Activated CD8-positive, alpha-beta T cell treated with anti-CD3 and anti-CD28 coated beads, Interleukin-2, amount 10 ng/mL, durations not matched to agents 7 days and 5 days (primary cell): ENCODE data around the gene AFAP1L2. TPM values are rescaled to one million over a fixed set of nuclear protein-coding genes. Genes with fewer than 3 reads are reported as not detected.

Experiments used
- ATAC-seq: fragments of 150-1000 bp; cut with Tn5 transposase; one replicate; pipeline ENCODE4 v1.10.0; 2021; ENCODE audit warnings: moderate library complexity
- CTCF ChIA-PET: fragments of 350-600 bp; sonication (Branson Sonifier 250); formaldehyde crosslinking; loops from one replicate; lab custom pipeline; 2021; ENCODE audit warnings: antibody characterized with exemption; lab: Charles Lee
- POLR2A ChIA-PET: fragments of 350-600 bp; sonication (Branson Sonifier 250); formaldehyde crosslinking; loops from one replicate; lab custom pipeline; 2021; ENCODE audit warnings: antibody characterized with exemption; lab: Charles Lee
- DNase-seq: peaks from one replicate; pipeline ENCODE4 v3.0.0-alpha.2; 2020
- H3K27ac Mint-ChIP-seq: one replicate; pipeline ENCODE4 v1.8.0; 2021; ENCODE audit warnings: mild to moderate bottlenecking, mixed read lengths
- H3K27me3 Mint-ChIP-seq: one replicate; pipeline ENCODE4 v1.8.0; 2021; ENCODE audit warnings: low read depth, mixed read lengths
- H3K36me3 Mint-ChIP-seq: one replicate; pipeline ENCODE4 v1.8.0; 2021; ENCODE audit warnings: low read depth, mixed read lengths
- H3K4me1 Mint-ChIP-seq: one replicate; pipeline ENCODE4 v1.8.0; 2021; ENCODE audit warnings: low read depth, mixed read lengths
- H3K4me3 Mint-ChIP-seq: one replicate; pipeline ENCODE4 v1.8.0; 2021; ENCODE audit warnings: mild to moderate bottlenecking, mixed read lengths
- H3K9me3 Mint-ChIP-seq: one replicate; pipeline ENCODE4 v1.8.0; 2022; ENCODE audit warnings: mixed read lengths; ENCODE audit not compliant: insufficient read depth
- total RNA-seq, 2 experiments: library from RNA; stranded (reverse); gene quantifications; one replicate each; pipeline ENCODE4 v1.2.3, GENCODE V29; 2021

AFAP1L2 gene
- total RNA-seq, 2 experiments from 2014 or later, result 4.0 to 4.8 TPM

- ChIA-PET CTCF (no interaction called here), POLR2A (no interaction called here)
- Mint-ChIP-seq H3K36me3 (no peaks in the 10 kb centered on the region), H3K27ac (no peak overlapping the region), H3K4me3 (no peak overlapping the region), H3K27me3 (peaks cover 9% of the 10 kb centered on the region), H3K4me1 (no peaks in the 10 kb centered on the region), H3K9me3 (no peaks in the 10 kb centered on the region)
- no peak for DNase-seq
- ATAC-seq, result peak; percentile 28
Measured at GRCh38 chr10:114252092-114252491, 152.2 kb downstream of the AFAP1L2 start.

- H3K4me1 Mint-ChIP-seq, result no peaks in the 10 kb centered on the region
- no peak overlapping the region for H3K4me3 Mint-ChIP-seq
- DNase-seq, result no peak
- no peak overlapping the region for H3K27ac Mint-ChIP-seq
- no peaks in the 10 kb centered on the region for H3K36me3 Mint-ChIP-seq
- no peaks in the 10 kb centered on the region for H3K9me3 Mint-ChIP-seq
- ChIA-PET POLR2A (no interaction called here), CTCF (no interaction called here)
- H3K27me3 Mint-ChIP-seq, result peaks cover 9% of the 10 kb centered on the region
- no peak for ATAC-seq
Measured at GRCh38 chr10:114250716-114251115, 153.6 kb downstream of the AFAP1L2 start.

- ChIA-PET CTCF (no interaction called here), POLR2A (no interaction called here)
- no peaks in the 10 kb centered on the region for H3K9me3 Mint-ChIP-seq
- H3K27ac Mint-ChIP-seq, result no peak overlapping the region
- peaks cover 13% of the 10 kb centered on the region for H3K27me3 Mint-ChIP-seq
- no peaks in the 10 kb centered on the region for H3K4me1 Mint-ChIP-seq
- DNase-seq, result no peak
- no peak overlapping the region for H3K4me3 Mint-ChIP-seq
- no peak for ATAC-seq
- H3K36me3 Mint-ChIP-seq, result no peaks in the 10 kb centered on the region
Measured at GRCh38 chr10:114250236-114250635, 154.1 kb downstream of the AFAP1L2 start.

GRCh38 chr10:114246679-114247305 is 157.5 kb downstream of the AFAP1L2 start:
- POLR2A ChIA-PET, result no interaction called here
- DNase-seq (no peak), ATAC-seq (no peak)
- Mint-ChIP-seq H3K9me3 (no peaks in the 10 kb centered on the region), H3K4me3 (no peak overlapping the region), H3K36me3 (no peaks in the 10 kb centered on the region), H3K27me3 (peaks cover 36% of the 10 kb centered on the region), H3K27ac (no peak overlapping the region), H3K4me1 (no peaks in the 10 kb centered on the region)
- CTCF ChIA-PET, result no interaction called here

- ChIA-PET POLR2A (no interaction called here), CTCF (interaction anchor here (1.9 kb wide), 1 partner anchor 59 kb away, joined by 7 read pairs; no protein-coding TSS in a partner anchor)
- Mint-ChIP-seq H3K4me1 (no peaks in the 10 kb centered on the region), H3K36me3 (no peaks in the 10 kb centered on the region), H3K9me3 (no peaks in the 10 kb centered on the region), H3K27ac (no peak overlapping the region), H3K4me3 (no peak overlapping the region), H3K27me3 (peaks cover 43% of the 10 kb centered on the region)
- DNase-seq, result no peak
- ATAC-seq, result no peak
Measured at GRCh38 chr10:114245121-114245791, 159.0 kb downstream of the AFAP1L2 start.

Other genes starting within 250 kb of the AFAP1L2 start
- 10 to 100 TPM; 12.8 to 13.3 TPM for gene CCDC186, start 230.3 kb downstream of the AFAP1L2 start, total RNA-seq
- not detected for gene TDRD1, start 225.1 kb downstream of the AFAP1L2 start, total RNA-seq
- not detected for gene VWA2, start 165.2 kb downstream of the AFAP1L2 start, total RNA-seq